HepG2 (cell line): ENCODE measurements around the gene MIA. TPM values are rescaled to one million over a fixed set of nuclear protein-coding genes. Genes with fewer than 3 reads are reported as not detected.
A peak's percentile ranks its signal among the peaks of the same experiment; 100 is the strongest.

ENCODE experiments used
- CENPT ChIP-seq: sonication (generic); formaldehyde crosslinking; IDR thresholded peaks from 2 replicates; pipeline ENCODE4 v1.8.0; 2022; ENCODE audit warnings: low read depth, mild to moderate bottlenecking, moderate library complexity, missing genetic modification reagents
- FOSL2 ChIP-seq: sonication (generic); formaldehyde crosslinking; IDR thresholded peaks from 2 replicates; pipeline ENCODE4 v1.4.0; 2020; ENCODE audit warnings: missing genetic modification reagents
- IKZF4 ChIP-seq: sonication (generic); formaldehyde crosslinking; IDR thresholded peaks from 2 replicates; pipeline ENCODE4 v1.5.1; 2020; ENCODE audit warnings: borderline replicate concordance, mild to moderate bottlenecking, low read depth, missing genetic modification reagents; ENCODE audit errors: not compliant biosample characterization
- NR2F2 ChIP-seq: IDR thresholded peaks from 2 replicates; pipeline ENCODE4 v1.6.1; 2012; ENCODE audit warnings: low read depth, inconsistent platforms, borderline replicate concordance
- POLR2AphosphoS5 ChIP-seq: IDR thresholded peaks from 2 replicates; pipeline ENCODE4 v1.6.1; 2012; ENCODE audit warnings: low read depth, low read length
- RORA ChIP-seq: sonication (generic); formaldehyde crosslinking; IDR thresholded peaks from 2 replicates; pipeline ENCODE4 v1.5.0; 2020; ENCODE audit warnings: mild to moderate bottlenecking, missing genetic modification reagents, moderate library complexity
- SMYD3 ChIP-seq: sonication (generic); formaldehyde crosslinking; IDR thresholded peaks from 2 replicates; pipeline ENCODE4 v1.8.1; 2023; ENCODE audit warnings: mild to moderate bottlenecking, missing genetic modification reagents
- SNRNP70 ChIP-seq: fragments of 200-400 bp; formaldehyde crosslinking; IDR thresholded peaks from 2 replicates; pipeline ENCODE4 v1.6.1; 2017; ENCODE audit warnings: mild to moderate bottlenecking, low read depth, low read length, moderate library complexity
- TCF12 ChIP-seq, 2 experiments: fragments of 450-650 bp in 1 of 2; sonication (generic) in 1 of 2; formaldehyde crosslinking in 1 of 2; IDR thresholded peaks; 2 replicates each; pipeline versions ENCODE4 v1.6.1 to v1.8.0; 2017 to 2022; ENCODE audit warnings: antibody characterized with exemption in 1 of 2, mild to moderate bottlenecking in 1 of 2, missing genetic modification reagents in 1 of 2, moderate library complexity in 1 of 2
- ZNF205 ChIP-seq: IDR thresholded peaks from 2 replicates; pipeline ENCODE4 v1.6.1; 2018; ENCODE audit warnings: missing biosample characterization, missing genetic modification reagents
- ZNF687 ChIP-seq: sonication (generic); formaldehyde crosslinking; IDR thresholded peaks from 2 replicates; pipeline ENCODE4 v1.5.1; 2020; ENCODE audit warnings: mild to moderate bottlenecking, missing genetic modification reagents, moderate library complexity
- ZSCAN25 ChIP-seq: sonication (generic); formaldehyde crosslinking; IDR thresholded peaks from 2 replicates; pipeline ENCODE4 v1.8.0; 2022; ENCODE audit warnings: mild to moderate bottlenecking, missing genetic modification reagents
- polyA plus RNA-seq, 8 experiments: library from polyadenylated mRNA; depleted of rRNA in 3 of 8; stranded (reverse) in 7 of 8; unstranded in 1 of 8; fragments of >200 nt; fragmentation: Illumina TruSeq in 4 of 8; extraction: Trizol in 4 of 8; gene quantifications; 2 replicates each; pipeline versions ENCODE4 v1.2.1 to v1.2.3, GENCODE V29; 2011 to 2016; ENCODE audit warnings: low read depth in 4 of 8, missing spikeins in 1 of 8, mixed read lengths in 1 of 8; ENCODE audit not compliant: insufficient read depth in 1 of 8
- total RNA-seq, 5 experiments: library from RNA; depleted of rRNA; stranded (reverse); fragments of >200 nt; fragmentation: Illumina TruSeq; extraction: Trizol; gene quantifications; 2 replicates each; pipeline ENCODE4 v1.2.3, GENCODE V29; 2016; ENCODE audit warnings: low read depth in 1 of 5
- TF ChIP-seq, protein P1 (sequence below): sonication (generic); formaldehyde crosslinking; IDR thresholded peaks from 2 replicates; pipeline ENCODE4 v1.5.0; 2020; ENCODE audit warnings: mild to moderate bottlenecking, missing genetic modification reagents, moderate library complexity
- TF ChIP-seq, protein P2 (sequence below): sonication (generic); formaldehyde crosslinking; IDR thresholded peaks from 2 replicates; pipeline ENCODE4 v1.4.0; 2020; ENCODE audit warnings: missing genetic modification reagents, borderline replicate concordance
- TF ChIP-seq, protein P3 (sequence below): sonication (generic); formaldehyde crosslinking; IDR thresholded peaks from 2 replicates; pipeline ENCODE4 v1.4.0; 2020; ENCODE audit warnings: mild to moderate bottlenecking, missing genetic modification reagents

MIA gene
- total and polyA plus RNA-seq, 2 of the 13 experiments (the other 11 are each of a cell fraction or from before 2014, with no cell fraction given): 0.61 TPM; not detected in 1

GRCh38 chr19:40807147-40808020, 32.1 kb downstream of the MIA start (continued):
- TF ChIP-seq, protein P1, sequence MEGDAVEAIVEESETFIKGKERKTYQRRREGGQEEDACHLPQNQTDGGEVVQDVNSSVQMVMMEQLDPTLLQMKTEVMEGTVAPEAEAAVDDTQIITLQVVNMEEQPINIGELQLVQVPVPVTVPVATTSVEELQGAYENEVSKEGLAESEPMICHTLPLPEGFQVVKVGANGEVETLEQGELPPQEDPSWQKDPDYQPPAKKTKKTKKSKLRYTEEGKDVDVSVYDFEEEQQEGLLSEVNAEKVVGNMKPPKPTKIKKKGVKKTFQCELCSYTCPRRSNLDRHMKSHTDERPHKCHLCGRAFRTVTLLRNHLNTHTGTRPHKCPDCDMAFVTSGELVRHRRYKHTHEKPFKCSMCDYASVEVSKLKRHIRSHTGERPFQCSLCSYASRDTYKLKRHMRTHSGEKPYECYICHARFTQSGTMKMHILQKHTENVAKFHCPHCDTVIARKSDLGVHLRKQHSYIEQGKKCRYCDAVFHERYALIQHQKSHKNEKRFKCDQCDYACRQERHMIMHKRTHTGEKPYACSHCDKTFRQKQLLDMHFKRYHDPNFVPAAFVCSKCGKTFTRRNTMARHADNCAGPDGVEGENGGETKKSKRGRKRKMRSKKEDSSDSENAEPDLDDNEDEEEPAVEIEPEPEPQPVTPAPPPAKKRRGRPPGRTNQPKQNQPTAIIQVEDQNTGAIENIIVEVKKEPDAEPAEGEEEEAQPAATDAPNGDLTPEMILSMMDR: peak; percentile 62
- TF ChIP-seq RORA (CRISPR knock-in tag): no peak
- no peak for TF ChIP-seq NR2F2
- TF ChIP-seq POLR2AphosphoS5: no peak
- no peak for TF ChIP-seq TCF12 (IDR thresholded peaks at IDR 0.05)
- TF ChIP-seq TCF12 (CRISPR knock-in tag; IDR thresholded peaks at IDR 0.05): no peak
- TF ChIP-seq IKZF4: no peak
- 0 out of 2 replicates have a peak, but pooled peaks have one; percentile 21 for TF ChIP-seq CENPT (CRISPR knock-in tag)
- TF ChIP-seq FOSL2: peak; percentile 59
- TF ChIP-seq, protein P2, sequence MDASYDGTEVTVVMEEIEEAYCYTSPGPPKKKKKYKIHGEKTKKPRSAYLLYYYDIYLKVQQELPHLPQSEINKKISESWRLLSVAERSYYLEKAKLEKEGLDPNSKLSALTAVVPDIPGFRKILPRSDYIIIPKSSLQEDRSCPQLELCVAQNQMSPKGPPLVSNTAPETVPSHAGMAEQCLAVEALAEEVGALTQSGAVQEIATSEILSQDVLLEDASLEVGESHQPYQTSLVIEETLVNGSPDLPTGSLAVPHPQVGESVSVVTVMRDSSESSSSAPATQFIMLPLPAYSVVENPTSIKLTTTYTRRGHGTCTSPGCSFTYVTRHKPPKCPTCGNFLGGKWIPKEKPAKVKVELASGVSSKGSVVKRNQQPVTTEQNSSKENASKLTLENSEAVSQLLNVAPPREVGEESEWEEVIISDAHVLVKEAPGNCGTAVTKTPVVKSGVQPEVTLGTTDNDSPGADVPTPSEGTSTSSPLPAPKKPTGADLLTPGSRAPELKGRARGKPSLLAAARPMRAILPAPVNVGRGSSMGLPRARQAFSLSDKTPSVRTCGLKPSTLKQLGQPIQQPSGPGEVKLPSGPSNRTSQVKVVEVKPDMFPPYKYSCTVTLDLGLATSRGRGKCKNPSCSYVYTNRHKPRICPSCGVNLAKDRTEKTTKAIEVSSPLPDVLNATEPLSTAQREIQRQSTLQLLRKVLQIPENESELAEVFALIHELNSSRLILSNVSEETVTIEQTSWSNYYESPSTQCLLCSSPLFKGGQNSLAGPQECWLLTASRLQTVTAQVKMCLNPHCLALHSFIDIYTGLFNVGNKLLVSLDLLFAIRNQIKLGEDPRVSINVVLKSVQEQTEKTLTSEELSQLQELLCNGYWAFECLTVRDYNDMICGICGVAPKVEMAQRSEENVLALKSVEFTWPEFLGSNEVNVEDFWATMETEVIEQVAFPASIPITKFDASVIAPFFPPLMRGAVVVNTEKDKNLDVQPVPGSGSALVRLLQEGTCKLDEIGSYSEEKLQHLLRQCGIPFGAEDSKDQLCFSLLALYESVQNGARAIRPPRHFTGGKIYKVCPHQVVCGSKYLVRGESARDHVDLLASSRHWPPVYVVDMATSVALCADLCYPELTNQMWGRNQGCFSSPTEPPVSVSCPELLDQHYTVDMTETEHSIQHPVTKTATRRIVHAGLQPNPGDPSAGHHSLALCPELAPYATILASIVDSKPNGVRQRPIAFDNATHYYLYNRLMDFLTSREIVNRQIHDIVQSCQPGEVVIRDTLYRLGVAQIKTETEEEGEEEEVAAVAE: no peak
- TF ChIP-seq SNRNP70: no peak
- TF ChIP-seq, protein P3, sequence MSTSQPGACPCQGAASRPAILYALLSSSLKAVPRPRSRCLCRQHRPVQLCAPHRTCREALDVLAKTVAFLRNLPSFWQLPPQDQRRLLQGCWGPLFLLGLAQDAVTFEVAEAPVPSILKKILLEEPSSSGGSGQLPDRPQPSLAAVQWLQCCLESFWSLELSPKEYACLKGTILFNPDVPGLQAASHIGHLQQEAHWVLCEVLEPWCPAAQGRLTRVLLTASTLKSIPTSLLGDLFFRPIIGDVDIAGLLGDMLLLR (CRISPR knock-in tag): no peak
- peak; percentile 11; the same call in 1 of the 2 replicates for TF ChIP-seq ZNF687 (CRISPR knock-in tag)
- no peak for TF ChIP-seq SMYD3
- TF ChIP-seq ZSCAN25 (CRISPR knock-in tag): no peak
- no peak for TF ChIP-seq ZNF205 (CRISPR knock-in tag)
